GM12873 (cell line): Measurements from ENCODE around the gene PFKP.

Source experiments
- CTCF ChIP-seq: IDR thresholded peaks from 2 replicates; pipeline ENCODE4 v1.5.1; 2012; ENCODE audit warnings: low read depth, mild to moderate bottlenecking, moderate library complexity, low read length, control low read depth; ENCODE audit not compliant: insufficient read depth; ENCODE audit errors: missing control alignments

PFKP gene

GRCh38 chr10:3128379-3129130, 61.2 kb downstream of the PFKP start:
- TF ChIP-seq CTCF, result no peak

- no peak for TF ChIP-seq CTCF
Observed at GRCh38 chr10:3129581-3130340, 62.4 kb downstream of the PFKP start.

GRCh38 chr10:3131098-3131497, 63.8 kb downstream of the PFKP start:
- no peak for TF ChIP-seq CTCF

GRCh38 chr10:3132036-3133025, 65.0 kb downstream of the PFKP start:
- no peak for TF ChIP-seq CTCF

- no peak for TF ChIP-seq CTCF
Observed at GRCh38 chr10:3133948-3134347, 66.6 kb downstream of the PFKP start.

- no peak for TF ChIP-seq CTCF
Observed at GRCh38 chr10:3135006-3135405, 67.7 kb downstream of the PFKP start.

- no peak for TF ChIP-seq CTCF
Observed at GRCh38 chr10:3136336-3136735, 69.0 kb downstream of the PFKP start.
